ENCODE measurements around the gene PRKAR1A.
A peak's percentile ranks its signal among the peaks of the same experiment; 100 is the strongest.
"Not testable (repeated sequence)": the region's sequence is repeated elsewhere in the genome, so short reads cannot be mapped to it uniquely, and the experiment has no call there.

PRKAR1A gene

GRCh38 chr17:68511671-68512246, 471 bp upstream of the PRKAR1A start:
- peak; percentile 95 for DNase-seq

GRCh38 chr17:68512960-68513474, 787 bp downstream of the PRKAR1A start:
- peak; percentile 70 for DNase-seq

GRCh38 chr17:68513932-68514331, 1.7 kb downstream of the PRKAR1A start:
- DNase-seq, result no peak

DNA sequence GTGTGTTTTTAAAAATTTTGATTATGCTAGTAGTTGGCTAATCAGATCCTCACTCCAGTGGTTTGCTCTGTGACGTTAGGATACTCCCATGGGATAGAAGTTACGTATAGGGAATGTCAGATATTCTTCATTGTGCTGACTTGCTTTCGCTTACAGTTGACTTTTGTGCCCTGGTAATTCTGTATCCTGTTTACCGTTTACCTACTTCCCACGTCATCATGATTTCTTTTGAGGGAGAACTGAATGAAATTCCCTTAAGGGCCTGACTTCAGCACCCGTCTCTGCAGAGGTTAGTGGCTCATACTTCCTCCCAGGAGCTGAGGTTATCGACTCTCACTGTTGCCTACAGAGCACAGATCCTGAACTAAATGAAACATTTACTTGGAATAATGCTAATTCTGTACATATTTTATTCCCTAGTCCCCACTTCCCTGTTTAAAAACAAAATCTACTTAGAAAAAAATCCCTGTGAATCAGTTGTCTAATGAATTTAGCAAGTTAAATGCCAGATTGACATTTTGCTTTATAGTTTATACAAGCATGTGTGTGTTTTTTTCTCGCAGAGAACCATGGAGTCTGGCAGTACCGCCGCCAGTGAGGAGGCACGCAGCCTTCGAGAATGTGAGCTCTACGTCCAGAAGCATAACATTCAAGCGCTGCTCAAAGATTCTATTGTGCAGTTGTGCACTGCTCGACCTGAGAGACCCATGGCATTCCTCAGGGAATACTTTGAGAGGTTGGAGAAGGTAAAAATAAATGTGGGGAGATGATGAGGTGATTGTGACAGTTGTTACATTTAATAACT, 2.8 kb downstream of the PRKAR1A start:
- DNase-seq, result peak; percentile 44

DNA sequence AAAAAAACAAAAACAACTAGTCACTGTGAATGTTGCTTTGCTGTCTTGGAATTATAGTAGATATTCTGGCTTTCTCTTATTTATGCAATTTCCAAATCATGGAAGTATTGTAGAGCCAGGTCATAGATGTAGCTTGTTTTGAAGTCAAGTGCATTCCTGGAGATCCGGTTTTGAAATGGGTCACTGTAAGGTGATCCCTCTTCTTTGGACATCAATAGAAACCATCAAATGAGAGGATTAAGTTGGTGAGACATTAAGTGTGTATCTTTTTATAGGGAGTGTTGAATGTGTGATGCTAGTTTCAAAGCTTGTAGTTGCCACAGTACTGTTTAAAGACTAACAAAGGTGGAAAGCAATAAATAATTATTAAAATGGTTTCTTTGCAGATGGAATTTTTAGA, 4.5 kb downstream of the PRKAR1A start:
- DNase-seq, result peak; percentile 74

DNA sequence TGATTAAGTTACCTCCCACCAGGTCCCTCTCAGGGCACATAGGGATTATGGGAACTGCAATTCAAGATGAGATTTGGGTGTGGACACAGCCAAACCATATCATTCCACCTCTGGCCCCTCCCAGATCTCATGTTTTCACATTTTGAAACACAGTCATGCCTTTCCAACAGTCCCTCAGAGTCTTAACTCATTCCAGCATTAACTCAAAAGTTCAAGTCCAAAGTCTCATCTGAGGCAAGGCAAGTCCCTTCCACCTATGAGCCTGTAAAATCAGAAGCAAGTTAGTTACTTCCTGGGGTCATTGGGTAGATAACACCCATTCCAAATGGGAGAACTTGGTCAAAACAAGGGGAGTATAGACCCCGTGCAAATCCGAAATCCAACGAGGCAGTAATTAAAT, 5.4 kb downstream of the PRKAR1A start:
- not testable (repeated sequence) for DNase-seq

DNA sequence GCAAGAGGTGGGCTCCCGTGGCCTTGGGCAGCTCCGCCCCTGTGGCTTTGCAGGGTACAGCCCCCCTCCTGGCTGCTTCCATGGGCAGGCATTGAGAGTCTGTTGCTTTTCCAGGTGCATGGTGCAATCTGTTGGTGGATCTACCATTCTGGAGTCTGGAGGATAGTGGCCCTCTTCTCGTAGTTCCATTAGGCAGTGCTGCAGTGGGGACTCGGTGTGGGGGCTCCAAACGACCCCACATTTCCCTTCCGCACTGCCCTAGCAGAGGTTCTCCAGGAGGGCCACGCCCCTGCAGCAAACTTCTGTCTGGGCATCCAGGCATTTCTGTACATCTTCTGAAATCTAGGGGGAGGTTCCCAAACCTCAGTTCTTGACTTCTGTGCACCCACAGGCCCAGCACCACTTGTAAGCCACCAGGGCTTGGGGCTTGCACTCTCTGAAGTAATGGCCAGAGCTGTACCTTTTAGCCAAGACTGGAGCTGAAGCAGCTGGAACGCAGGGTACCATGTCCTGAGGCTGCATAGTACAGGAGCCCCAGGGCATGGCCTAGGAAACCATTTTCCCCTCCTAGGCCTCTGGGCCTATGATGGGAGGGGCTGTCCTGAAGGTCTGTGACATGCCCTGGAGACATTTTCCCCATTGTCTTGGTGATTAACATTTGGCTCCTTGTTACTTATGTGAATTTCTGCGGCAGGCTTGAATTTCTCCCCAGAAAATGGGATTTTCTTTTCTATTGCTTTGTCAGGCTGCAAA, 6.0 kb downstream of the PRKAR1A start:
- no peak for DNase-seq

DNA sequence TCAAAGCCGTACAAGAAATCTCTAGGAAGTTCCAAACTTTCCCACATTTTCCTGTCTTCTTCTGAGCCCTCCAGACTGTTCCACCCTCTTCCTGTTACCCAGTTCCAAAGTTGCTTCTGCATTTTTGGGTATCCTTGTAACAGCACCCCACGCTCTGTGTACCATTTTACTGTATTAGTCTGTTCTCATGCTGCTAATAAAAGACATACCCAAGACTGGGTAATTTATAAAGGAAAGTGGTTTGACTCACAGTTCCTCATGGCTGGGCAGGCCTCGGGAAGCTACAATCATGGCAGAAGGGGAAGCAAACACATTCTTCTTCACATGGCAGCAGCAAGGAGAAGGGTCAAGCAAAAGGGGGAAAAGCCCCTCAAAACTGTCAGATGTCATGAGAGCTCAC, 6.8 kb downstream of the PRKAR1A start:
- not testable (repeated sequence) for DNase-seq

DNA sequence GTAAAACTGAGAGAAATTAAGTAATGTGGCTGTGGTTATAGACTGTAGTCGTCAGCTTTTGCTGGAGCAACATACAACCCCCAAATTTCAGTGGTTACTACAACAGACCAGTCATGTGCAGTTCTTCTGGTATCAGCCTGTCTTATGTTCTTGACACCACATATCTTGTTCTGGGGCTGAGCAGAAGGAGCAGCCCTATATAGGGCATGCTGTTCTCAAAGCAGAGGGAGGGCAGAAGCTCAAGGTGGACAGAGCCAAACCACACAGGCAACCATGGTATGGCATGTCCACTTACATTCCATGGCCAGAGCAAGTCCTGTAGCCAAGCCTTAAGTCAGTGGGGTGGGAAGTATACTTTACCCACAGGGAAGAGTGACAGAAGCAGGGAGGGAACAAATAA, 7.7 kb downstream of the PRKAR1A start:
- DNase-seq, result no peak

- DNase-seq, result no peak
Measured at GRCh38 chr17:68522266-68522665, 10.0 kb downstream of the PRKAR1A start.

- no peak for DNase-seq
Measured at GRCh38 chr17:68526548-68526947, 14.3 kb downstream of the PRKAR1A start.

DNA sequence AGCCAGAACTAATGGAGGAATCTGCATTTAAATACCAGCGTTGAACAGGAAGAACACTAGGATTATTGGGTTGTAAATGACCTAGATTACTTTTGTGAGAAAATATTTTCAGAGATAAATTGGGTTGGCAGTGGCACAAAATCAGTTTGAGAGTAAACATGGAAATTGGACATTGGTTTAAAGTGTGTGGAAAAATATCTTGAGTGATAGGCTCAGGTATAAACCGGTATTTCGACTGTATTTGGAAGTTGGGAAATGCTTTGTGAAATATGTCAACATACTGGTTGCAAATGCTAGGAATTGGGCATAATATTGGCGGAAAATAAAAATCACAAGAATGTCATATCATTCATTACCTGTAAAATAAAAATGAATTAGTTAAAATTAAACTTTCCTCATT, 15.1 kb downstream of the PRKAR1A start:
- DNase-seq, result no peak

- no peak for DNase-seq
Measured at GRCh38 chr17:68531252-68531651, 19.0 kb downstream of the PRKAR1A start.

- no peak for DNase-seq
Measured at GRCh38 chr17:68532826-68533225, 20.6 kb downstream of the PRKAR1A start.

DNA sequence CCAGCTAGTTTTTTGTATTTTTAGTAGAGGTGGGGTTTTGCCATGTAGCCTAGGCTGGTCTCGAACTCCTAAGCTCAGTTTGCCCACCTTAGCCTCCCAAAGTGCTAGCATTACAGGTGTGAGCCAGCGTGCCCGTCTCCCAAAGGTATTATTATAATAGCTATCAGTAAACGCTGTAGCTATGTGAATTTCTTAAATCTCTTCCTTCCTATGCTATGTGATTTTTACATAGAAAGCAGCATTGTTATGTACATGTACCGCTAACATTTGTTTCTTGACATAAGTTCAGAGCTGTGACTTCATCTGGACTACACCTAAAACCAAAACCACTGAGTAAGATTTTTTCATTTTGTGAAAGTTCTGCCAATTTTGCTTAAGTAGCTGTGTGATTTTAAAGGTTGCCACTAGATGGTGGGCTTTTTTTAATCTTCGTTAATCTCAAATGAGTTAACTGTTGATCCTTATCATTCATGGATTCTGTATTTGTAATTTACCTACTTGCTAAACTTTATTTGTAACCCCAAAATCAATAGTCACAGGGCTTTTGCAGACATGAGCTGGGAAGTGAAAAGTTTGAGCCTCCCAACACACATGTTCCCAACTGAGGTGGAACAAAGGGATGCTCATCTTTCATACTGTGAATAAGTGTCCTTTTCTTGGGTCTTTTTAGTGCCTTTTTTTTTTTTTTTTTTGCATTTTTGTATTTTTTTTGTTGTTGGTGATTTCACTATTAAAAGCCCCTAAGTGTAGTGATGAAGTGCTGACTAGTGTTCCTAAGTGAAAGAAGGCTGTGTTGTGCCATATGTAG, 21.9 kb downstream of the PRKAR1A start:
- DNase-seq, result peak; percentile 13

GRCh38 chr17:68534695-68535088, 22.5 kb downstream of the PRKAR1A start:
- DNase-seq, result no peak

- no peak for DNase-seq
Measured at GRCh38 chr17:68535922-68536321, 23.7 kb downstream of the PRKAR1A start.

DNA sequence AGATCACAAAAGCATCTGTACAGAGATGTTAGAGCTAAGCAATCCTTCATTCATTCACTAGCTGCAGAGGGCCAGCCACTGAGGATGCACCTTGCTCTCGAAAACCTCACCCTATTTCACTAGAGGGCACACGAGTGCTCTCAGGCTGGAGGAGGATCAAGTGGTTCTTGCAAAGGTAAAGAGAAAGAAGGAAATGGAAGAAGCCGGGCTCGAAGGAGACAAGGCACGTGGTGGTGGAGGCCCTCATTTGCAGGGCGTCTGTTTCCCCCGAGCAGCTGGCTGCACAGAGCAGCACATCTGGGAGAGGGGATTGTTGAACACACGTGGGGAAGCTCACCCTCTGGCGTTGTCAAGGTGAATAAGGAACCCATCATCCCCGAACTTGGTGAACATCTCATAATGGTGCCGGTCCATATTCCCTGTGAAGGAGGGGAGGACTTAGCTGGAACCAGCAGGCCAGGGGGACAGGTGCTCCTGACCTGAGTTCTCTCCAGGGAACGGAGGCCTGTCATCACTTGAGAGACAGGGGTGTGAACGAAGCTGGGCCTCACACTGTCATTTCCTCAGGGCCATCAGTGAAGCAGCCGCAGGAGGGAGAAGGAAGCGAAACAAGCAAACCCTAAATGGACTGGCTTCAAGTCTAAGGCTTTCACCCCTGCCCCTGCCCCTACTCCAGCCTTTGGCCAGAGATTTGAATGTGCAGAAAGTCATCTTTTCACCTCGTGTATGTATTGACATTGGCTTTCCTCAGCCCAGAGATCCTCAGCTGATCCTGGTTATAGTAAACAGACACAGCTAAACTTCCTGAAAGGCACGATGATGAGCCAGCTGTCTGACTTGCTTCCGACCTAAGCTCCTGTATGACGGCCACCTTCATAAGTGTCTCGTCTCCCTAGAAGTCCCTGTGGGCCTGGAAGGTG, 27.6 kb downstream of the PRKAR1A start:
- peak; percentile 64 for DNase-seq

DNA sequence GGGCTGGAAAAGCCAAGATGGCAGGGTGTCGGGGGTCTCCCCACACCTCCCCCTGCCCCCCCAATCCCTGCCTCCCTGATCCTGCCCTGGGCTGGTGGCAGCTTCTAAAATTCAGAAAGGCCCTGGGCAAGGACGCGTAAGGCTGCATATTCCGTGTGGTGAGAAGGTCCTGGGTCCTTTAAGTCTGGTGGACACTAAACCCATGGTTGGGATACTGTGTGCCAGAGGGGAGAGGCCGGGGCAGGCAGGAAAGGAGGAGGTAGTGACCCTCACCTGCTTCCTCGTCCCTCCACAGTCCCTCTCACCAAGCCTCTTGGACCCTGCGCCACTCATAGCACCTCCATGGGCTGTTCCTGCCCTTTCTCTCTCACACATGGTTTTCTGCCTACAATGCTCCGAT, 28.8 kb downstream of the PRKAR1A start:
- DNase-seq, result no peak

DNA sequence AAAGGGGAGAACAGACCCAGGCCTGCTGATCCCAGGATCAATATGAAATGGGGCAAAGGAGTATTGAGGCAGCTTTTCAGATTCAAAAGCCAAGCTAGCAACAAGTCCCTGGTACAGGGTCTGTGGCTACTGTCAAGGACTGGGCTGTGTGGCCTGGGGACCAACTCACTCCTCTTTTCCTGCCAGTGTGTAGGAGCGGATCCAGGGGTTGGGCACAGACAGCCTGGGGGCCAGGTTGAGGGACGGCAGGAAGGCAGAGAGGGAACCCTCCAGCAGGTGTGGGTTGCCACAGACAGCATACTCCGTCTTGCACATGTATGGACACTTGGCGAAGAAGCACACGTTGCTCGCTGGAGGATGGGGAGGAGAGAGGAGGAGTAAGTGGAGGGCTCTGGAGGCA, 29.6 kb downstream of the PRKAR1A start:
- DNase-seq, result no peak

DNA sequence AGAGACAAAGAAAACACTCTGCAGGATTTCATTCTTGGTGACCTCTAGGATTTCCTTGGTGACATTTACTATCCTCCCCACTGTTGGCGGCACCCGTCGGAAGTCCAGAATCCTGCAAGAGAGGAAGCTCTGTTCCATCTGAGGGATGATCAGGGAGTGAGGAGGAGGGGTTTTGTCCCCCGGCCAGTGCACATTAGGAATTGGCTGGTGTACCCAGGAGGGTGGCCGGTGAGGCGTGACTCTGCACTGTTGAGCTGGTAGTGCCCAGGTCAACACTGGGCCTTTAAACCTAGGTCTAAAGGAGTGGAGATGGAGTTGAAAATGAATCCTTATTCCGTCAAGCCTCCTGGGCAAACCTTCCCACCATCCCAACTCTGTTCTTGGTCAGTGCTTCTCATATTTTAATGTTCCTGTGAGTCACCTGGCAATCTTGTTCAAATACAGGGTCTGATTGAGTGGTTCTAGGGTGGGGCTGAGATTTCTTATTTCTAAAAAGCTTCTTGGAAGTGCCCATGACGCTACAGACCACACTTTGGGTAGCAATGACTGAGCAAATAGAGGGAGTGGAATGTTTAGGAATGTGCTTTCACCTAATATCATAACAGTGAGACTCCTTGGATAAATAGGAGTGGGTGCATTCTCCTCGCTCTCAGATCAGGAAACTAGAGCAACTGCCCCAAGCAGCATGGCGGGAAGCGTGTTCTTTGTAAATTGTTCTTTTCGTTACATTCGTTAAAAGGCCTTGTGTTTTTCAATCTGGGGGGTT, 30.7 kb downstream of the PRKAR1A start:
- DNase-seq, result no peak
